GM18526 (cell line): ENCODE results near the gene PTPRN2.

Experiments
- POLR2A ChIP-seq: IDR thresholded peaks from 3 replicates; pipeline ENCODE4 v1.6.1; 2011; ENCODE audit not compliant: insufficient read length; ENCODE audit errors: extremely low read depth

PTPRN2 gene

DNA sequence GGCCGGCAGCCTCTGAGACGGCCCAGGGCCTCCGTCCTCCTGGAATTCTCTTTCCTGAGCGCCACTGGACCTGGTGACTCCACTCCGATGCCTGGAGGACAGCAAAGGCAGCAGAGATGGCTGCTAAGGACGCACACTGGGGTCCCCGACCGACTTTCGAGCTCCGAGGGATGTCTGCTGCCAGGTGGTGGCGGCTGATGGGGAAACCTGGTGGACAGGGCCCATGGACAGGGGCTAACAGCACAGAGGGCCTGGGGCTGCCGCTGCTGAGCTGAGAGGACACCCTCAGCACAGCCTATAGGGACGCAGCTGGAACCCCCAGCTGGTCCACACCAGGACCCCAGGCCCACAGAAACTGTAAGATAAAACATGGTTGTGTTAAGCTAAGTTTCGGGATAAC is 884.5 kb downstream of the PTPRN2 start:
- no peak for TF ChIP-seq POLR2A

DNA sequence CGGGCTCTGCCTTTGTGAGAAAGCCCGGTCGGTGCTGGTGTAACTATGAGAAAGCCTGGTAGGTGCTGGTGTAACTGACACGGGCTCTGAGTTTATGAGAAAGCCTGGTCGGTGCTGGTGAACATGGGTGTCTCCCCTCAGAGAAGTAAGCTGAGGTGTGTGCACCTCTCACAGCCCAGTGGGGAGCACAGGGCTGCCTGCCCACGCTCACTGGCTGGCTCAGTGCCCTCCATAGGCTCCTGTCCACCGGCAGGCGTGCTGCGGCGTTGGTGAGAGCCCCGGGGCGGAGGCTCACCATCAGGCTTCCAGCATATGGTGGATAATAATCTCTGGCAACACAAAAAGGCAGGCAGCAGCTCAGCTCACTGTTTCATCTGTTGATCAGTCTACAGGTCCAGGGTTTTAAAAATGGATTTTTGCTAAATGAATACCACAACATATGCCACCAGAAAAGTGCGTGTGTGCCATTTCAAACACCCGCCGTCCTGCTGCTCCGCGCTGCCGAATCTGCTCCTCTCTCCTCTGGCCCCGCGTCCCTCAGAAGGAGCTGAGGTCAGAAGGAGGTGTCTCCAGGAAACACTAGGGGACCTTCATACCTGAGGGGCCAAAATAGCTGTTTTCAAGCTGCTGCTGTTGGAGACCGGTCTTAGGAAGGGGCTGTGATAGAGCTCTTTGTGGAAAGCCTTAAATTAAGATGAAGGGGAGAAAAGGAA is 885.2 kb downstream of the PTPRN2 start:
- TF ChIP-seq POLR2A = no peak

DNA sequence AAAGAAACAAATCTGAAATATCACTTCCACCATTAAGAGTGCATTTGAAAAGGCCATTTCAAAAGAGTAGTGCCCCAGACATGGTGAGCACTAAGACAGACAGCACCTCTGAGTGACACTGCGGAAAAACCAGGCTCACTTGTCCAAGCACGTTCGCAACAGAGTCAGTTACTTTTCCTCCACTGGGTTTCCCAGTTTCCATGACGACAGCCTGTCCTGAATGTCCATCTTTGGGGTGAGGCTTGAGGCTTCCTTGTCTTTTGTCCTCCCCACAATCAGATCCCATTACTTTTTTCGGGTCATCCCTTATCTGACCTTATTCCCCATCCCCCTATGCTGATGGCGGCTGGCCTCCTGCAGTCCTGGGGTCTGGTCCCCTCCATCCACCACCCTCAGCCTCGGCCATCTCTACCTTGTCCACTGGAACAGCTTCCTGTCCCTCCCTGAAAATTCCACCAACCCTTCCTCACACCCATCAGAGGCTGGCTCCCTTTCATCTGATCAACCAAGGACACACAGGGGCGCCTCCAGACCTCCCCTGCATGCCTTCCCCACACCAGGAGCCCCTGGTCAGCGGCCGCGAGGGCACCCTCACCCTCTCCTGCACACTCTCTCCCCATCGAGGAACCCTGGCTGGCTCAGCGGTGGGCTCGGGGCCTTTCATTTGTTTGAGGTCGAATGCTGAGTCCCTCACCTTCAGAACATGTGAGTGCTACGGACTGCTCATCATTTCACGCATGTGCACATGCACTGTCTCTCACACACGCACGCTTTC is 887.2 kb downstream of the PTPRN2 start:
- no peak for TF ChIP-seq POLR2A

DNA sequence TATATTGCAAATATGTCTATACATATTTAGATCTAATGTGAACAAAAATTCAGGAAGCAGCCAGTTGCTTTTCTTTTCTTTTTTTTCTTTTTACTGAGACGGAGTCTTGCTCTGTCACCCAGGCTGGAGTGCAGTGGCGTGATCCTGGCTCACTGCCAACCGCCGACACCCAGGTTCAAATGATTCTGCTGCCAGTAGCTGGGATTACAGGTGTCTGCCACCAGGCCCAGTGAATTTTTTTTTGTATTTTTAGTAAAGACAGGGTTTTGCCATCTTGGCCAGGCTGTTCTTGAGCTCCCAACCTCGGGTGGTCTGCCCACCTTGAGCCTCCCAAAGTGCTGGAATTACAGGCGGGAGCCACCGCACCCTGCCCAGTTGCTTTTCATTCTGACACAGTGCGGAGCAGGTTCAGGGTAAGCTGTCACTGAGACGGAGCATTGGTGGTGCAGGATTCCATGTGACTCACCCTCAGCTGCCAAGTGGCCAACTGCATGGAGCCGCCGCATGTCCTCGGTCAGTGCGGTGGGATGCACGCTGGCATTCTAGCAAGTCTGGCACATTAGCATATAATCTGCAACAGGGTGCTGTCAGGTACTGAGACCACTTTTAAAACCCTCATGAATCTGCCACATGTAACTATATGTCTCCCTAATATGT is 888.1 kb downstream of the PTPRN2 start:
- TF ChIP-seq POLR2A = no peak

DNA sequence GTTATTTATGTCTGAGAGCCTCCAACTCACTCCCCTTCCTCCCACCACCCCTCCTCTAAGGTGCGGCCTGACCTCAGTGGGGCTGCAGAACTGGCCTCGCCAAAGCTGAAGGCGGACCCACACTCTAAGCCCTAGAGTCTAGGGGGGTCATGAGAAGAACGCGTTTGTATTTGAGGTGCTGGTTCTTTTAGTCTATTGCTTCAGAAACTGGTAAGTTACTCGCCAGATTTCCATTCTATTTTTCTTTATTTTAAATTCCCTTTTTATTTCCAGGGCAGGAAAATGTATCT is 893.3 kb downstream of the PTPRN2 start:
- no peak for TF ChIP-seq POLR2A

DNA sequence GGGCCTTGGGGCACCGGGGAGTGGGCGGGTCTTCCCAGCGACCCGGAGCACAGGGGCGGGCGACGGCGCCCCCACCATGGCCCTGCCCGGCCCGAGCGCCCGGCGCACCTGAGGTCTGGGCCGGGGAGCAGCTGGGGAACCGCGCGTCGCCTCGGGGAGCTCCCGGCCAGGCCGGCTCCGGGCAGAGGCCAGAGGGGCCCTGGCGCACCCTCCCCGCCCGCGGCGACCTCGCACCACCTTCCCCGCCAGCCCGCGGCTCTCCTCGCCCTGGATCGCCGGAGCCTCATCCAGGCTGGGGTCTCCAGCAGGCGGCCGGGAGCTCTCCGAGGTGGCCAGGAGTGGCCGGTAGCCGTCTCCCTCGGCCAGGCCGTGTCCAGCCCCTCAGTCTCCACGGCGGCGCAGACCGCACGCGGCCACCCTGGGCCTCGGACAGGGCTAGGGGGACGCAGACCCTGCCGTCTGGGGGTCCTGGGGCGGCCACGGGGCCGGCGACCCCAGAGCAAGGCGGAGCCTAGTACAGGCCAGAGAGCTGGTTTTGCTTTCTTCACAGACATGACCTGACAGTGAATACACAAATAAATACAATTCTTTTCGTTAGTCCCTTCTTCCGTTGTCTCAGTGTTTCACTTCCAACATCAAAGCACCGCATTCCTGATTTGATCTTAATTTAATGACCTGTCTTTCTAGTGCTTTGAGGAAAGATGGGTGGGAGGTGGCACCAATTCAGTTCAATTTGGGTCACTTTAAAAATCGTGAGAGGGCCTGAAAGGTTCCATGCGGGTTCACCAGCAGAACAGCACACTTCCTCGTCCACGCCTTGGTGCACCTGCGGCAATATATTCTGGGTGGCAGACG is 893.9 kb downstream of the PTPRN2 start:
- TF ChIP-seq POLR2A = no peak

DNA sequence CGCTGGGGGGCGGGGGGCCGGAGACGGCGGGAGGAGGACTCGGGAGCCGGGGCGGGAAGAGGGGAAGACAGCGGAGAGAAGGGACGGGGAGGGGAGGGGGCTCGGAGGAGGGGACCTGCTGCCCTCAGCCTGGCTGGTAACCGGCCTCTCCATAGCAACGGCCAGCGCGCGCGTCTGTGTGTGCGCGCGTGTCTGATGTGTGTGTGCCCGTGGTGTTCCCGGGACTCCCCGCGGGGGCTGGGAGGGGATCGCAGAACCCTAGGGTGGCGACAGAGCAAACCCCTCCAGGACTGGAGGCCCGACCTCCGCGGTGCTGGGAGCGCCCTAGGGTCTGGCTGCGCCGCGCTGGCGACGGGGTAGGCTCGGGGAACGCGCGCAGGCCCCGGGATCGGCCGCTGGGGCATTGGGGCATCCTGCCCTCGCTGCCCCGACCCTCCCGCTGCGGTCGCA is 894.5 kb downstream of the PTPRN2 start:
- TF ChIP-seq POLR2A = no peak

DNA sequence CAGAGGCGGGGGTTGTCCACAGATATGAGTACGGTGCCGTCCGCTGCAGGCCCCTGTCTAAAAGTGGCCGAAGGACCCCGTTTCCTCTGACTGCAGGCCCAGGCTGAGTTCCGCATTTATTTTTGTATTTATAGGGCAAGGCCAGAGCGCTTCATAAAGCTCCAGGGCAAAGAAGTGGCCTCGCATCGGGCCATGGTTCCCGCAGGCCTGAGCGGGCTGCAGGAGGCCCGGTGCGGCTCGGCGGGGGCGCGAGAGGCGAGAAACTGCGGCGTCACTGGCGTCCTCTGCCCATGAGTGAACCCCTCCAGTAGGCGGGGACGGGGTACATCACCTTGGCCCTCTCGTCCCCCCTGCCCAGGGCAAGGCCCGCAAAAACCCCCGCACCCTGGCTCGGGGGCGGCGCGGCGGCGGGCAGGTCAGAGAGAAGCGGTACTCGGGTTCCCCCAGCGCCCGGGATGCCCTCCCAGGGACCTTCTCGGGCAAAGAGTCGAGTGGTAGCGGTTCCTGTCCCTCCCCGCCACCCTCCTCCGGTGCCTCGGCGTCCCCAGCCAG is 895.1 kb downstream of the PTPRN2 start:
- no peak for TF ChIP-seq POLR2A

DNA sequence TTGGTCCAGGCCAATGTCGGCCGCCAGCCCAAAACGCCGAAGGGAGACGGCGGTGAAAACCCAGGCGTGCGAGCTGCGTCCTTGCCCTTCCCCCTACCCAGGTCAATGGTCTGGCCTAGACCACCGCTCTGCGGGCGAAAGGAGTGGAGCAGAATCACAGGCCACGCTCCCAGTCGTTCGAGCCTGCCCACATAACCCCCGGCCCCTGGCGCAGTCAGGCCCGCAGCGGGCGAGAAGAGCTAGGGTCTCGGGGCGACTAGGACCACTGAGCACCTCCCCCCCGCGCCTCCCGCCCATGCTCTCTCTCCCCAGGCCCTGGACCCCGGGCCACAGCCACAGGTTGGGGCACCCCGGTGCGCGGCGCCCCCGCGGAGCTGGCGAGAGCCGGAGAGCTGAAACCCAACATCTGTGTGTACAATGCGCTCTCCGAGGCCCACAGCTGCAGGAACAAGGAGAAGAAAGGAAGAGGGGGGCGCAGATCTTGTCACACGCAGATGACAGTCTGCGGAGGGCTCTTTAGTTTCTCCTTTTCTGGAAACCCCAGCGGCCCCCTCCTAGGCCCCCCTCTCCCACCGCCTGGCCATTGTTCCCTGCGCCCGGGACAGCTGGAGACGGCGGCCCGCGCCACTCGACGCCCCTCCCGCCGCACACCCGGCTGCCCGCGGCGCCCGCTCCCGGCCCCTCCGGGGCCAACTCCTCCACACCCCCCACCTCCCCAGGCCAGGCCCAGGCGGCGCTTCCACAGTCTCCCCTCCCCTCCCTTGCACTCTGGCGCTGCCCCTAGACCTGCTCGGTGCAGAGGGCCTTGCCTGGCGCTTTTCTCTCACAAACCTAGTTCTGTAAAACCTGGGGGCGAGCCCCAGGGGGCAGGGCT is 895.8 kb downstream of the PTPRN2 start:
- TF ChIP-seq POLR2A = no peak

DNA sequence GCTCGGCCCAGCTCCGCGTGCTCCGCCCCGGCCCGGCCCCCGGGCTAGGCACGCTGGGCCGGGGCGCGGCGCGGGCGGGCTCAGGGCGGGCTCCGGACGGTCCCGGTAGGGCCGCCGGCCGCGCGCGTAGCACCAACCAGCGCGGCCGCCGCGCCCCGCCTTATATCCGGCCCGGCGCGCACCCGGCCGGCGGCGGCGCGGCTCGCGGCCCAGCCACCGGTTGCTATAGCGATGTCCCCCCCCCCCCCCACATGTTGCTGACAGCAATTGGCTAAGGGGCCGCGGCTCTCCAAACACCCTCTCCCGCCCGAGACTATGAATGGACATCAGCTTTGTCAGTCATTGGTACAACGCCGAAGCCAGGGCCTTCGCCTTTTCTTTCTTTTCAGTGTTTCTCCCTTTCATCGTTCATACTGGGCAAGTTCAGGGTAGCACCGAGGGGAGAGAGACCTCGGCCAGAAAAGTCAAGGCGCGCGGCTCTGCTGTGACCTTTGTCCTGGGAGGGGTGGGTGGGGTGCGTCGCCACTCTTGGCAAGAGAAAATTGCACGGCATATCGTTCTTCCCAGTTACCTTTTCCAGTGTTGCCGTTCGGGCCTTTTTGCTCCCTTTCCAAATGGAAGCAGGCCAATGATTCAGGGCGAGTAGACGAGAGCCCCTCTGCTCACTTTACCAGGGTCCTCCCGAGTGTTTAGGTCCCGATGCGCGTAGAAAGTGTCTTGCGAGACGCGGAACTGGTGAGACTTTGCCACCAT is 896.6 kb downstream of the PTPRN2 start:
- no peak for TF ChIP-seq POLR2A

DNA sequence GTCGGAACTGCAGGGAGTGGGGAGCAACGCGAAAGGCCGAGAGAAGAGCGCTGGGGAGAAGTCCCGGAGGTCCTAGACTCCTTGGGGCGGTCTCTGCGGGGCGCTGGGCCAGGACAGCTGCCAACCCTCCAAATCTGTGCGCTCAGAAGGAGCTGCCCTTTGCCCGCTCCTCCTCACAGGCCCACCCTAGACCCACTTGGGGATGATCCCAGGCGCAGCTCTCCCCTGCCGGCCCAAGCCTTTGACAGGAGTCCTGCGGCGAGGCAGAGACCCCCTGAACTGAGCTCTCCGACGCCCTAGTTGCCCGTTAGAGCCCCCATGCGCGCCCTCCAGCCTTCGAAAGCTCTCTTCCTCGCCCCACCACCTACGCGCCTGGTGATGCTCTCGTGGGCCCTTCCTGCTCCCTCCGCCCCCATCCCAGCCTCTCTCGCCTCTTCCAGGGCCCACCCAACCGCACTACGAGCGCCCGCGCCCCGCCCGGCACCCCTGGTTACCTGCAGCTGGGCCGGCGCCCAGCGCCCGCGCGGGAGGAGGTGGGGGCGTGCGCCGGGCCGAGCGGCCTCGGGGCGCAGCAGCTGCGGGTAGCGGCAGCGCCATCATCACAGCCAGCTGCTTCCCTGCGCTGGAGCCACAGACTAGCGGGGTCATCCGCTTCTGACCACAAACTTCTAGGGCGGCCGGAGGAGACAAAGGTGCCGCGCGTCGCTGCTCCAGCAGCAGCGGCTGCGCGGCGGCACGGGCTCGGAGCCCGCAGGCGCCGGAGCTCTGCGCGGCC is 897.4 kb downstream of the PTPRN2 start:
- TF ChIP-seq POLR2A = no peak

DNA sequence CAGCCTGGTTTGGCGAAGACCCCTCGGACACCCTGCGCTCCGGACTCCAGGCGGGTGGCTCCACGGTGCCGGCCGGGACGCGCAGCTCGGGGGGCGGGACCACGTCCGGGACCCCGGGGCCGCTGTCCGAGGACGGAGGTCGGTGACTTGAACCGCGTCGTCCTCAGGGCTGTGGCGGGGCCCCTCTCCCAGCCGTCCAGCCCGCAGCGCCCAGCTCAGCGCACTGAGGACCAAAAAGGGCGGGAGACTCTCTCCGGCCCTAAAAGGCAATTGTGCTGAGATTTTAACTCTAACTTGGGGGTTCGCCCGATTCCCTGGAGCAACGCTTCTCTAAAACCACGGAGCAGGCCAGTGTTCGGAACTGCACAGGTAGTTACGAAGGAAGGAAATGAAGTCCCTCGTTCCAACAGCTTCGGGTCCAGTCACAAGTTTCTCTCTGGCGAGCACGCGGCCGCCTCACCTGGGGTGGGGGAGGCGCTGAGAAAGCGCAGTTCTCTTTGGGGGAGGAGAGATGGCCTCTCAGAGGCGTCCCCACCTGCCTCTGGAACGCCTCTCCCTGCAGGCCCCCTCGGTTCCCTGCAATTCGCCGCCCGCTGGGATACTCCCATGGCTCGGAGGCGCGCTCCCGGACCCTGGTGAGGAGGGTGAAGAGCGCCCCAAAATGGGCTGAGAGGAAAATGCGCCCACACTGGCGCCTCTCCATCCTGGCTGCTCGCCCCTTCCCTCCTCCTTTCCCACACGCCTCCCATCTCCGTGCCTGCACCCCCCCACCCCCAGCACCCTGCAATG is 898.2 kb downstream of the PTPRN2 start:
- TF ChIP-seq POLR2A = no peak
